Ishikawa (cell line): ENCODE measurements around the gene ZCCHC17.

ENCODE experiments used
- CEBPB ChIP-seq: IDR thresholded peaks from 2 replicates; pipeline ENCODE4 v1.6.1; 2012
- CREB1 ChIP-seq: IDR thresholded peaks from 2 replicates; pipeline ENCODE4 v1.6.1; 2012; ENCODE audit warnings: low read depth
- EGR1 ChIP-seq: IDR thresholded peaks from 2 replicates; pipeline ENCODE4 v1.6.1; 2012
- EP300 ChIP-seq: IDR thresholded peaks from 2 replicates; pipeline ENCODE4 v1.6.1; 2012; ENCODE audit warnings: borderline replicate concordance
- FOXM1 ChIP-seq: IDR thresholded peaks from 2 replicates; pipeline ENCODE4 v1.6.1; 2012; ENCODE audit warnings: low read depth, borderline replicate concordance
- MAX ChIP-seq: IDR thresholded peaks from 2 replicates; pipeline ENCODE4 v1.6.1; 2012
- NFIC ChIP-seq: IDR thresholded peaks from 2 replicates; pipeline ENCODE4 v1.6.1; 2012
- RAD21 ChIP-seq: IDR thresholded peaks from 2 replicates; pipeline ENCODE4 v1.6.1; 2012; ENCODE audit warnings: low read depth
- REST ChIP-seq: IDR thresholded peaks from 2 replicates; pipeline ENCODE4 v1.6.1; 2012; ENCODE audit warnings: low read depth, mild to moderate bottlenecking
- TAF1 ChIP-seq: IDR thresholded peaks from 2 replicates; pipeline ENCODE4 v1.6.1; 2012; ENCODE audit warnings: low read depth, mild to moderate bottlenecking
- TCF12 ChIP-seq: IDR thresholded peaks from 2 replicates; pipeline ENCODE4 v1.6.1; 2012; ENCODE audit warnings: low read depth
- TEAD4 ChIP-seq: IDR thresholded peaks from 2 replicates; pipeline ENCODE4 v1.6.1; 2012
- USF1 ChIP-seq: IDR thresholded peaks from 2 replicates; pipeline ENCODE4 v1.6.1; 2012
- YY1 ChIP-seq: IDR thresholded peaks from 2 replicates; pipeline ENCODE4 v1.6.1; 2012; ENCODE audit warnings: low read depth
- ZBTB7A ChIP-seq: IDR thresholded peaks from 2 replicates; pipeline ENCODE4 v1.6.1; 2012; ENCODE audit warnings: low read depth

The ZCCHC17 gene

GRCh38 chr1:31345635-31346034, 48.8 kb downstream of the ZCCHC17 start:
- no peak for TF ChIP-seq YY1
- TF ChIP-seq EP300: no peak
- no peak for TF ChIP-seq CREB1
- TF ChIP-seq TCF12: no peak
- no peak for TF ChIP-seq TEAD4
- no peak for TF ChIP-seq TAF1
- no peak for TF ChIP-seq NFIC

- no peak for TF ChIP-seq CREB1
- no peak for TF ChIP-seq REST
- TF ChIP-seq ZBTB7A: no peak
- no peak for TF ChIP-seq TAF1
- no peak for TF ChIP-seq FOXM1
- no peak for TF ChIP-seq NFIC
- TF ChIP-seq USF1: no peak
- no peak for TF ChIP-seq EGR1
- TF ChIP-seq EP300: no peak
- TF ChIP-seq CEBPB: no peak
- no peak for TF ChIP-seq YY1
- no peak for TF ChIP-seq MAX
- no peak for TF ChIP-seq TEAD4
- no peak for TF ChIP-seq TCF12
- TF ChIP-seq RAD21: no peak
These were observed 50.0 kb downstream of the ZCCHC17 start for GRCh38 chr1:31346785-31347184.

- TF ChIP-seq REST: no peak
- TF ChIP-seq CEBPB: no peak
- TF ChIP-seq RAD21: no peak
- TF ChIP-seq USF1: no peak
- no peak for TF ChIP-seq FOXM1
- TF ChIP-seq TCF12: no peak
- TF ChIP-seq CREB1: no peak
- TF ChIP-seq ZBTB7A: no peak
- no peak for TF ChIP-seq EP300
- TF ChIP-seq EGR1: no peak
- no peak for TF ChIP-seq TEAD4
- no peak for TF ChIP-seq YY1
- TF ChIP-seq TAF1: no peak
- TF ChIP-seq MAX: no peak
- TF ChIP-seq NFIC: no peak
These were observed 51.6 kb downstream of the ZCCHC17 start for GRCh38 chr1:31348449-31348848.

- TF ChIP-seq USF1: no peak
- no peak for TF ChIP-seq CREB1
- no peak for TF ChIP-seq RAD21
- TF ChIP-seq TEAD4: no peak
- TF ChIP-seq TCF12: no peak
- TF ChIP-seq FOXM1: no peak
- TF ChIP-seq YY1: no peak
- no peak for TF ChIP-seq ZBTB7A
- TF ChIP-seq CEBPB: no peak
- TF ChIP-seq REST: no peak
- TF ChIP-seq EGR1: no peak
- no peak for TF ChIP-seq EP300
- TF ChIP-seq TAF1: no peak
These were observed 57.5 kb downstream of the ZCCHC17 start for GRCh38 chr1:31354283-31354682.
